Spleen (tissue), 7 donors: Measurements from ENCODE around the gene NEDD4L.

Source experiments
- POLR2A ChIP-seq, 3 donors: fragments of 450-650 bp; IDR thresholded peaks; one replicate each; pipeline ENCODE4 v1.5.1; 2017; ENCODE audit warnings: antibody characterized with exemption in 3 of 3, mild to moderate bottlenecking in 1 of 3
- TF ChIP-seq, protein P1 (sequence below), 11 experiments: fragments of 200-600 bp in 7 of 11; fragments of 450-650 bp in 4 of 11; sonication (generic) in 4 of 11; IDR thresholded peaks in 8 of 11; conservative IDR thresholded peaks in 3 of 11; 1 replicate in 7 of 11; 2 replicates in 4 of 11; pipeline versions ENCODE4 v1.4.0 to v1.8.0; 2016 to 2021; ENCODE audit warnings: antibody characterized with exemption in 11 of 11, inconsistent platforms in 4 of 11, mild to moderate bottlenecking in 1 of 11
- donor health status: DM: no; HTN: no; CAD: no; lungs with moderate emphysema.
- donor health status: DM: no; HTN: no; CAD: no.
- donor health status: DM: no; HTN: no; CAD: no.

DNA sequence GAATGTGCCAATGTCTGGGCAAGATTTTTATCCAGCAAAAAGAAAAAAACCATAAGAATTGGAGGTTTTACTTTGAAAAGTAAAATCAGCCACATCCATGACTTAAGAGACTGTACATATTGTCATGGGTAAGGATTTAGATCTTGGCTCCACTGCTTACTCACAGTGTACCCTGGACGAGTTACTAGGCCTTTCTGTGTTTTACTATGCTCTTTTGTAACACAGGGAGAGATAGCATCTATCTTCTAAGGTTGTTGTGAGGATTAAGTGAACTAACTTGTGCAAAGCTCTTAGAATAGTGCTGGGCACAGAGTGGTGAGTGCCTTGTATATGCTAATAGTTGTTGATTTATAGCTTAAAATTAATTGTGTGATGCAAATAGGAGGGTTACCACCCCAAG, 255.9 kb downstream of the NEDD4L start:
- TF ChIP-seq POLR2A (IDR thresholded peaks at IDR 0.05), result no peak
- TF ChIP-seq, protein P1, sequence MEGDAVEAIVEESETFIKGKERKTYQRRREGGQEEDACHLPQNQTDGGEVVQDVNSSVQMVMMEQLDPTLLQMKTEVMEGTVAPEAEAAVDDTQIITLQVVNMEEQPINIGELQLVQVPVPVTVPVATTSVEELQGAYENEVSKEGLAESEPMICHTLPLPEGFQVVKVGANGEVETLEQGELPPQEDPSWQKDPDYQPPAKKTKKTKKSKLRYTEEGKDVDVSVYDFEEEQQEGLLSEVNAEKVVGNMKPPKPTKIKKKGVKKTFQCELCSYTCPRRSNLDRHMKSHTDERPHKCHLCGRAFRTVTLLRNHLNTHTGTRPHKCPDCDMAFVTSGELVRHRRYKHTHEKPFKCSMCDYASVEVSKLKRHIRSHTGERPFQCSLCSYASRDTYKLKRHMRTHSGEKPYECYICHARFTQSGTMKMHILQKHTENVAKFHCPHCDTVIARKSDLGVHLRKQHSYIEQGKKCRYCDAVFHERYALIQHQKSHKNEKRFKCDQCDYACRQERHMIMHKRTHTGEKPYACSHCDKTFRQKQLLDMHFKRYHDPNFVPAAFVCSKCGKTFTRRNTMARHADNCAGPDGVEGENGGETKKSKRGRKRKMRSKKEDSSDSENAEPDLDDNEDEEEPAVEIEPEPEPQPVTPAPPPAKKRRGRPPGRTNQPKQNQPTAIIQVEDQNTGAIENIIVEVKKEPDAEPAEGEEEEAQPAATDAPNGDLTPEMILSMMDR (IDR thresholded peaks at IDR 0.05 in 8 of 11, conservative IDR thresholded peaks at IDR 0.05 in 3 of 11), result no peak
